Measurements from ENCODE around the gene SPAAR. TPM values are rescaled to one million over a fixed set of nuclear protein-coding genes. Genes with fewer than 3 reads are reported as not detected.

The SPAAR gene
- total RNA-seq, 1 donor from 2014 or later: 0.79 TPM

- DNase-seq: no peak
Measured at GRCh38 chr9:35948901-35949318, 39.6 kb downstream of the SPAAR start.

GRCh38 chr9:35951736-35952135 is 42.4 kb downstream of the SPAAR start:
- no peak for DNase-seq

- DNase-seq: no peak
Measured at GRCh38 chr9:35952526-35953191, 43.4 kb downstream of the SPAAR start.

GRCh38 chr9:35954942-35955546 is 45.8 kb downstream of the SPAAR start:
- DNase-seq: peak; percentile 49

- DNase-seq: no peak
Measured at GRCh38 chr9:35956651-35957050, 47.4 kb downstream of the SPAAR start.

GRCh38 chr9:35958104-35958837 is 49.0 kb downstream of the SPAAR start, which contains the start of gene OR2S2:
Gene OR2S2 (minus strand): TSS chr9:35958154. CDS start chr9:35958098, 56 bp downstream.
- no peak for DNase-seq

GRCh38 chr9:35960039-35960655 is 50.9 kb downstream of the SPAAR start:
- no peak for DNase-seq

Other genes starting within 250 kb of the SPAAR start
- 2.4 TPM for gene ARHGEF39, start 244.3 kb upstream of the SPAAR start, total RNA-seq
- gene CA9, start 235.6 kb upstream of the SPAAR start, total RNA-seq: 2.2 TPM
- 517 TPM for gene TPM2, start 219.6 kb upstream of the SPAAR start, total RNA-seq
- 93.7 TPM for gene TLN1, start 177.3 kb upstream of the SPAAR start, total RNA-seq
- gene CREB3, start 176.8 kb upstream of the SPAAR start, total RNA-seq: 19.0 TPM
- gene GBA2, start 160.3 kb upstream of the SPAAR start, total RNA-seq: 32.1 TPM
- 8.8 TPM for gene RGP1, start 160.2 kb upstream of the SPAAR start, total RNA-seq
- not detected for gene MSMP, start 155.2 kb upstream of the SPAAR start, total RNA-seq
- 31.5 TPM for gene NPR2, start 117.9 kb upstream of the SPAAR start, total RNA-seq
- gene SPAG8, start 97.2 kb upstream of the SPAAR start, total RNA-seq: 1.2 TPM
- gene HINT2, start 94.4 kb upstream of the SPAAR start, total RNA-seq: 12.3 TPM
- not detected for gene FAM221B, start 80.8 kb upstream of the SPAAR start, total RNA-seq
- gene TMEM8B, start 80.3 kb upstream of the SPAAR start, total RNA-seq: 3.6 TPM
- gene OR13J1, start 39.1 kb upstream of the SPAAR start, total RNA-seq: not detected
- not detected for gene HRCT1, start 3.3 kb upstream of the SPAAR start, total RNA-seq
- gene OR2S2, start 48.7 kb downstream of the SPAAR start, total RNA-seq: not detected
- 50.8 TPM for gene RECK, start 127.4 kb downstream of the SPAAR start, total RNA-seq
- gene GLIPR2, start 227.2 kb downstream of the SPAAR start, total RNA-seq: 28.6 TPM

All from skin of body (tissue), 2 donors.